BLaER1 treated with 17β-estradiol and CSF1 and Interleukin-3, amounts not matched to agents 10 nM and 100 nM (cell line): Measurements from ENCODE around the gene ERAL1.

Experiments
- H3K27ac ChIP-seq, 11 experiments: shearing (Covaris generic); formaldehyde crosslinking; 2 replicates each; pipeline ENCODE4 v1.8.1; 2022
- H3K27me3 ChIP-seq, 11 experiments: shearing (Covaris generic); formaldehyde crosslinking; 2 replicates each; pipeline ENCODE4 v1.8.1; 2022
- H3K36me3 ChIP-seq, 11 experiments: shearing (Covaris generic); formaldehyde crosslinking; 2 replicates each; pipeline ENCODE4 v1.8.1; 2022
- H3K4me1 ChIP-seq, 10 experiments: shearing (Covaris generic); formaldehyde crosslinking; 2 replicates each; pipeline ENCODE4 v1.8.1; 2022
- H3K4me2 ChIP-seq, 11 experiments: shearing (Covaris generic); formaldehyde crosslinking; 2 replicates each; pipeline ENCODE4 v1.8.1; 2022
- H3K4me3 ChIP-seq, 10 experiments: shearing (Covaris generic); formaldehyde crosslinking; 2 replicates each; pipeline ENCODE4 v1.8.1; 2022
- H3K9ac ChIP-seq, 11 experiments: shearing (Covaris generic); formaldehyde crosslinking; 2 replicates each; pipeline ENCODE4 v1.8.1; 2022
- H3K9me3 ChIP-seq, 11 experiments: shearing (Covaris generic); formaldehyde crosslinking; replicated peaks in 1 of 11; 2 replicates each; pipeline ENCODE4 v1.8.1; 2022
- H4K20me1 ChIP-seq, 11 experiments: shearing (Covaris generic); formaldehyde crosslinking; 2 replicates each; pipeline ENCODE4 v1.8.1; 2022
- Cebpa-rat ChIP-seq, 11 experiments: shearing (Covaris generic); IDR thresholded peaks; 2 replicates each; pipeline ENCODE4 v1.8.1; 2022

Gene ERAL1

DNA sequence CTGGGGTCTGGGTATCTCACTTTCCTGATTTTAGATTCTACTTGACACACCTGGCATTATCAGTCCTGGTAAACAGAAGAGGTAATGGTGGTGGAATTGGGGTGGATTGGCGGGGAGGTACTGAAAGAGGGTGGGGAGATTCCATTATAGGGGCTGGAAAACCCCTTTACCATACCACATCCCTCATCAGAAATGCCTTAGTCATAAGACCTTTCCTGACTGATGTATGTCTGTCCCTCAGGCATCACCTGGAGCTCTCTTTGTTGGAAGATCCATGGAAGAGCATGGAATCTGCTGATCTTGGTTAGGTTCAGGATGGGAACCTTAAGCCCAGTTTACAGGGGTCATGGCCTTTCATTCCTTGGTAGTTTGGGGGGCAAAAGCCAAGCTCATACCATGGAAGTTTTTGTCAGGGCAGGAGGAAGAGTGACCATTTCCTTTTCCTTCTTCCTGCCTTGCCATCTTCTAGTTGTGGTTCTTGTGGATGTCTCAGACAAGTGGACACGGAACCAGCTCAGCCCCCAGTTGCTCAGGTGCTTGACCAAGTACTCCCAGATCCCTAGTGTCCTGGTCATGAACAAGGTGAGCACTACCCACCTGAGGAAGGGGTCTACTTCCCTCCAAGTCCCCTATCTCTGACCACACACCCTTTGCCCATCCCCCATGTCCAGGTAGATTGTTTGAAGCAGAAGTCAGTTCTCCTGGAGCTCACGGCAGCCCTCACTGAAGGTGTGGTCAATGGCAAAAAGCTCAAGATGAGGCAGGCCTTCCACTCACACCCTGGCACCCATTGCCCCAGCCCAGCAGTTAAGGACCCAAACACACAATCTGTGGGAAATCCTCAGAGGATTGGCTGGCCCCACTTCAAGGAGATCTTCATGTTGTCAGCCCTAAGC, 3.3 kb downstream of the ERAL1 start:
- Histone ChIP-seq H3K9me3 (no peaks in the 10 kb centered on the region), H4K20me1 (no peaks in the 10 kb centered on the region), H3K4me1 (peaks cover 16 to 28% (median 20%) of the 10 kb centered on the region in 10 experiments), H3K4me2 (no peak overlapping the region), H3K27ac (no peak overlapping the region), H3K36me3 (peaks cover 50 to 65% (median 56%) of the 10 kb centered on the region in 11 experiments), H3K9ac (no peak overlapping the region), H3K4me3 (no peak overlapping the region), H3K27me3 (no peaks in the 10 kb centered on the region)
- no peak for TF ChIP-seq Cebpa-rat (IDR thresholded peaks at IDR 0.05)

- Histone ChIP-seq H3K4me2 (no peak overlapping the region), H3K9ac (no peak overlapping the region), H3K36me3 (peaks cover 50 to 72% (median 56%) of the 10 kb centered on the region in 11 experiments), H3K4me1 (peaks cover 15 to 28% (median 16%) of the 10 kb centered on the region in 10 experiments), H4K20me1 (no peaks in the 10 kb centered on the region), H3K4me3 (no peak overlapping the region), H3K27ac (no peak overlapping the region), H3K27me3 (no peaks in the 10 kb centered on the region), H3K9me3 (no peaks in the 10 kb centered on the region)
- no peak for TF ChIP-seq Cebpa-rat (IDR thresholded peaks at IDR 0.05)
Observed at GRCh38 chr17:28858801-28859355, 4.1 kb downstream of the ERAL1 start.

- H3K27me3 ChIP-seq, result no peaks in the 10 kb centered on the region
- no peaks in the 10 kb centered on the region for H4K20me1 ChIP-seq
- H3K9me3 ChIP-seq, result no peaks in the 10 kb centered on the region
- H3K4me3 ChIP-seq, result no peak overlapping the region
- H3K9ac ChIP-seq, result 0 out of 22 replicates have a peak overlapping the region, but pooled peaks of 2 of the 11 experiments have one; percentile 15 to 19
- H3K27ac ChIP-seq, result no peak overlapping the region
- H3K36me3 ChIP-seq, result peaks cover 50 to 74% (median 56%) of the 10 kb centered on the region in 11 experiments
- H3K4me2 ChIP-seq, result no peak overlapping the region
- no peak for TF ChIP-seq Cebpa-rat (IDR thresholded peaks at IDR 0.05)
- peaks cover 8 to 26% (median 10%) of the 10 kb centered on the region in 10 experiments for H3K4me1 ChIP-seq
Observed at GRCh38 chr17:28860363-28860808, 5.6 kb downstream of the ERAL1 start.

DNA sequence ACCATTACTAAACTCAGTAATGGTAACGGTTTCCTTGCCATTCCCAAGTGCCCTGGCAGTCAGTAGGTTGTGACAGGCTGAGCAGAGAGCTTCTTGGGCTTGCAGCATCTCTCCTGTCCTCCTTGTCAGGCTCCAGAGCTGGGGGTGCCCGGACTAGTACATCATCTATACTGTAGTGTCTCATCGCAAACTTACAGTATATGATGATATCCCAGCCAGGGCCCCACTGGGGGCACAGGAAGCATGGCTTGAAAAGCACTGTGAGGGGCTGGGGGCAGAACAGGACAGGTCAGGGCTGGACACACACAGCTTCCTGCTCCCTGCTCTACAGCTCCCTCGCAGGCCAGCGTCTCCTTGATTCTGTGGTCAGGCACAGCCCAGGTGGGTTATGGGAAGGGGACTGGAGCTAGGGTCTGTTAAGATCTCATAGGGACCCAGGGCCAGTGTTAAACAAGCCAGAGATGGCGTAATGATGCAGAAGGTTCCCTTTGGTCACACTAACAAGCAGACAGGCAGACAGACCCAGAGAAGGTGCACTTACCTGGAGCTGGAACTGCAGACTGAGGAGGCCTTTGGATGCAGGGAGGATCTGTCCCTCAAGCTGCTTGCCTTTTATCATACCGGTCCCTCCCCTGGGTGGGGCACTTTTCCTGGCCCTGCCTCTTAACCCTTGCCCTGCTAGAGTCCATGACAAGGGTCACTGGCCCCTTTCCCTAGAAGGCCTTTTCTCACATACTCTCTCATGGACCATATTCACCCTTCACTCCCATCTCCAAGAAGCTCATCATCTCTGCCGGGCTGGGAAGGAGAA, 6.8 kb downstream of the ERAL1 start:
- H3K27ac ChIP-seq, result no peak overlapping the region

DNA sequence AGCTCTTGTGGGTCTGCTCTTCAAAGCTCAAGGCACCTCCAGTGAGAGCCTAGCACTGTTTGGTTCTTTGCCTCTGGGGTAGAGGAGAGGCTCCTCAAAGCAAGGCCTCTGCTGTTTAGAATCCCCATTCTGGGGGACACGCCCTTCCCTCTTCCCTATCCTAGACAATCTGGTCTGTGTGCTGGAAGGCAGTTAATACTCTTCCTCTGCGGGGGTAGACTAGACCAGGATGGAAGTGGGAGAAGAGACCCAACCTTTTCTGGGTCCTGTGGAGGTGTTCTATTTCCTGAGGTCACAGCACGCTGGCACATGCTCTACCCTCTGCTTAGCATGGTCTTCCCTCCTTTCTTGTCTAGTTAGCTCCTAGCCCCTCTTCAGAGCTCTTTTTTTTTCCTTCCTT, 7.7 kb downstream of the ERAL1 start:
- Histone ChIP-seq H3K9ac (0 out of 22 replicates have a peak overlapping the region, but pooled peaks of 1 of the 11 experiments have one; percentile 12), H3K4me3 (no peak overlapping the region), H3K4me1 (peaks cover 0 to 25% (median 11%) of the 10 kb centered on the region in 10 experiments; a peak in 13 of 20 replicates), H4K20me1 (no peaks in the 10 kb centered on the region), H3K4me2 (no peak overlapping the region), H3K27ac (no peak overlapping the region), H3K36me3 (peaks cover 34 to 57% (median 42%) of the 10 kb centered on the region in 11 experiments), H3K27me3 (no peaks in the 10 kb centered on the region), H3K9me3 (no peaks in the 10 kb centered on the region)
- no peak for TF ChIP-seq Cebpa-rat (IDR thresholded peaks at IDR 0.05)

More for the DNA sequence above, 6.8 kb downstream of the ERAL1 start:
- Histone ChIP-seq H4K20me1 (no peaks in the 10 kb centered on the region), H3K4me3 (no peak overlapping the region), H3K4me1 (peaks cover 0 to 25% (median 11%) of the 10 kb centered on the region in 10 experiments; a peak in 13 of 20 replicates), H3K4me2 (no peak overlapping the region), H3K9me3 (no peaks in the 10 kb centered on the region), H3K36me3 (peaks cover 44 to 67% (median 50%) of the 10 kb centered on the region in 11 experiments), H3K27me3 (no peaks in the 10 kb centered on the region), H3K9ac (peak overlapping the region in 2 of 11 experiments; percentile 9 to 12; a peak in 1 of 22 replicates)
- no peak for TF ChIP-seq Cebpa-rat (IDR thresholded peaks at IDR 0.05)

DNA sequence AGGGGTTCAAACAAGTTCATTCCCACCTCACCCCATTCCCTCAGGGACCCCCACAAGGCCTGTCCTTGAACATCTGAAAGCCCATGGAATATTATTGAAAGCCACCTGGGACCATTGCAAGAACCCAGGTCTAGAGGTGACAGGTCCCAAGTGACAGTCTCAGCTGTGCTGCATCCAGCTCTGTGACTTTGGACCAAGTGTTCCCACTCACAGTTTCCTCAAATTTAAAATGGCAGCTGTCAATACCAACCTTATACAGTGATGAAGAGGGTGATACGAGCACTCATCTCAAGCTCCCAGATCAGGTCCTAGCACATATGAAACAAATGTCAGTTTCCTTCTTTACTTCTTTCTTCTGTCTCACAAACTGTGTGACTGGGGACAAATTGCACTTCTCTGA, 9.1 kb downstream of the ERAL1 start:
- H3K27me3 ChIP-seq, result no peaks in the 10 kb centered on the region
- no peak overlapping the region for H3K4me2 ChIP-seq
- peaks cover 0 to 25% (median 11%) of the 10 kb centered on the region in 10 experiments; a peak in 13 of 20 replicates for H3K4me1 ChIP-seq
- no peak overlapping the region for H3K27ac ChIP-seq
- H3K36me3 ChIP-seq, result peaks cover 20 to 44% (median 28%) of the 10 kb centered on the region in 11 experiments
- H4K20me1 ChIP-seq, result no peaks in the 10 kb centered on the region
- H3K9ac ChIP-seq, result no peak overlapping the region
- no peak for TF ChIP-seq Cebpa-rat (IDR thresholded peaks at IDR 0.05)
- no peak overlapping the region for H3K4me3 ChIP-seq
- H3K9me3 ChIP-seq, result no peaks in the 10 kb centered on the region

GRCh38 chr17:28864991-28865849, 10.4 kb downstream of the ERAL1 start:
- peak overlapping the region in 7 of 11 experiments; percentile 38 to 61 (median 51); a peak in 13 of 22 replicates for H3K27ac ChIP-seq
- peak overlapping the region in 6 of 11 experiments; percentile 26 to 61 (median 42); a peak in 11 of 22 replicates for H3K4me2 ChIP-seq
- no peak overlapping the region for H3K4me3 ChIP-seq

More at GRCh38 chr17:28864991-28865849, 10.4 kb downstream of the ERAL1 start:
- Histone ChIP-seq H3K27me3 (no peaks in the 10 kb centered on the region), H3K36me3 (peaks cover 8 to 31% (median 15%) of the 10 kb centered on the region in 11 experiments), H3K4me1 (peaks cover 0 to 25% (median 11%) of the 10 kb centered on the region in 10 experiments; a peak in 13 of 20 replicates), H4K20me1 (no peaks in the 10 kb centered on the region), H3K9ac (peak overlapping the region in 3 of 11 experiments; percentile 23 to 38 (median 29); a peak in 3 of 22 replicates), H3K9me3 (no peaks in the 10 kb centered on the region)
- no peak for TF ChIP-seq Cebpa-rat (IDR thresholded peaks at IDR 0.05)
